Natural killer cell (primary cell): ENCODE data around the gene PCLO. TPM values are rescaled to one million over a fixed set of nuclear protein-coding genes. Genes with fewer than 3 reads are reported as not detected.

Experiments used
- ATAC-seq, 3 donors: fragments of 150-1000 bp in 2 of 3; fragments of 200-7000 bp in 1 of 3; cut with Tn5 transposase; 1 replicate in 1 of 3; 2 replicates in 2 of 3; pipeline ENCODE4 v1.10.0; 2021; ENCODE audit warnings: mild to moderate bottlenecking in 2 of 3, moderate library complexity in 2 of 3
- DNase-seq, 2 donors: peaks; one replicate each; pipeline versions ENCODE4 v3.0.0 to v3.0.0-alpha.2; 2013 to 2021; ENCODE audit warnings: mixed read lengths in 1 of 2
- H3K27ac ChIP-seq: one replicate; pipeline ENCODE4 v1.5.1; 2013; ENCODE audit warnings: mild to moderate bottlenecking, low read length
- H3K27me3 ChIP-seq: one replicate; pipeline ENCODE4 v1.6.1; 2013; ENCODE audit warnings: low read length; ENCODE audit not compliant: control insufficient read depth, insufficient read depth
- H3K36me3 ChIP-seq: one replicate; pipeline ENCODE4 v1.6.1; 2013; ENCODE audit warnings: low read length; ENCODE audit not compliant: control insufficient read depth, insufficient read depth
- H3K4me1 ChIP-seq: one replicate; pipeline ENCODE4 v1.6.1; 2013; ENCODE audit warnings: low read length; ENCODE audit not compliant: control insufficient read depth, insufficient read depth
- H3K4me3 ChIP-seq: one replicate; pipeline ENCODE4 v1.5.1; 2013; ENCODE audit warnings: low read length
- H3K9me3 ChIP-seq: one replicate; pipeline ENCODE4 v1.6.1; 2013; ENCODE audit warnings: low read length; ENCODE audit not compliant: control insufficient read depth, insufficient read depth
- H3K27ac Mint-ChIP-seq, 2 donors: one replicate each; pipeline ENCODE4 v1.8.0; 2022; ENCODE audit warnings: mild to moderate bottlenecking in 2 of 2, mixed read lengths in 2 of 2, moderate library complexity in 1 of 2
- H3K27me3 Mint-ChIP-seq, 2 donors: one replicate each; pipeline ENCODE4 v1.8.0; 2022; ENCODE audit warnings: low read depth in 2 of 2, mixed read lengths in 2 of 2
- H3K36me3 Mint-ChIP-seq: one replicate; pipeline ENCODE4 v1.8.0; 2022; ENCODE audit warnings: mixed read lengths
- H3K4me1 Mint-ChIP-seq, 2 donors: one replicate each; pipeline ENCODE4 v1.8.0; 2022; ENCODE audit warnings: mixed read lengths in 2 of 2
- H3K4me3 Mint-ChIP-seq: one replicate; pipeline ENCODE4 v1.8.0; 2022; ENCODE audit warnings: mild to moderate bottlenecking, moderate library complexity, mixed read lengths
- H3K9me3 Mint-ChIP-seq, 2 donors: one replicate each; pipeline ENCODE4 v1.8.0; 2022; ENCODE audit warnings: mixed read lengths in 2 of 2
- WGBS: methylation state at CpG from one replicate; pipeline ENCODE4 v1.1.7; 2013; ENCODE audit warnings: missing lambda C conversion rate; ENCODE audit not compliant: insufficient coverage; 5-methylcytosine and 5-hydroxymethylcytosine counted together
- intact Hi-C: fragments of 100-400 bp; cut with micrococcal nuclease; formaldehyde crosslinking; loops from one replicate; pipeline ENCODE4 v1.14.2; 2022
- total RNA-seq, 4 donors: library from RNA; stranded (reverse); fragments of 120-200 nt in 1 of 4; gene quantifications; one replicate each; pipeline versions ENCODE4 v1.2.3 to v1.2.4, GENCODE V29; 2013 to 2022
- TF ChIP-seq, protein P1 (sequence below): fragments of 200-600 bp; IDR thresholded peaks from one replicate; pipeline ENCODE4 v1.8.0; 2022; ENCODE audit warnings: antibody characterized with exemption

Gene PCLO
- total RNA-seq, 3 donors from 2014 or later (not counting 1 experiment from before 2014, with no cell fraction given) = not detected

DNA sequence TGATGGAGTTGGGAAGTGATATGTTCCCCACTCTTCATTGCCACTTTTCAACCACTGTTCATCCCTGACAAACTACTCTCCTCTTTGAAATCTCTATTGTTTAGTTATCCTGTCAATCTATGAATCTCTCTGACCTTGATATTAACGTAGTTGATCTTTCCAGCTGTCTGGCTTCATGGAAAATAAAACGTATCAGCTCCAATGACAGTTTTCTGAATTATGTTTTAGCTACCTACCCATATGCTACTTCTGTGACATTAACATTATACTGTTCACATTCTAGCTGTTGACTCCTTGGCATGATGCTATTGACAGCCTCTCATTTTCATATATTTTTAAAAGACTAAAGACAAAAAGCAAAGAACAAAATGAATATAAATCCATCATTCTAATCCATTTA lies 53.3 kb downstream of the PCLO start:
- ATAC-seq (no peak), DNase-seq (no peak)
- H3K27ac ChIP-seq = no peak overlapping the region
- H3K27me3 ChIP-seq = no peaks in the 10 kb centered on the region
- no peak overlapping the region for H3K4me3 Mint-ChIP-seq
- H3K4me1 ChIP-seq = no peaks in the 10 kb centered on the region
- no peak overlapping the region for H3K4me3 ChIP-seq
- H3K9me3 ChIP-seq = no peaks in the 10 kb centered on the region
- TF ChIP-seq, protein P1, sequence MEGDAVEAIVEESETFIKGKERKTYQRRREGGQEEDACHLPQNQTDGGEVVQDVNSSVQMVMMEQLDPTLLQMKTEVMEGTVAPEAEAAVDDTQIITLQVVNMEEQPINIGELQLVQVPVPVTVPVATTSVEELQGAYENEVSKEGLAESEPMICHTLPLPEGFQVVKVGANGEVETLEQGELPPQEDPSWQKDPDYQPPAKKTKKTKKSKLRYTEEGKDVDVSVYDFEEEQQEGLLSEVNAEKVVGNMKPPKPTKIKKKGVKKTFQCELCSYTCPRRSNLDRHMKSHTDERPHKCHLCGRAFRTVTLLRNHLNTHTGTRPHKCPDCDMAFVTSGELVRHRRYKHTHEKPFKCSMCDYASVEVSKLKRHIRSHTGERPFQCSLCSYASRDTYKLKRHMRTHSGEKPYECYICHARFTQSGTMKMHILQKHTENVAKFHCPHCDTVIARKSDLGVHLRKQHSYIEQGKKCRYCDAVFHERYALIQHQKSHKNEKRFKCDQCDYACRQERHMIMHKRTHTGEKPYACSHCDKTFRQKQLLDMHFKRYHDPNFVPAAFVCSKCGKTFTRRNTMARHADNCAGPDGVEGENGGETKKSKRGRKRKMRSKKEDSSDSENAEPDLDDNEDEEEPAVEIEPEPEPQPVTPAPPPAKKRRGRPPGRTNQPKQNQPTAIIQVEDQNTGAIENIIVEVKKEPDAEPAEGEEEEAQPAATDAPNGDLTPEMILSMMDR = no peak
- no peak overlapping the region for H3K27ac Mint-ChIP-seq
- intact Hi-C loops = loop anchor here (10.0 kb wide), 1 partner anchor 55 kb away; the partner anchor contains the start of gene PCLO
- H3K27me3 Mint-ChIP-seq = no peaks in the 10 kb centered on the region
- WGBS = 77% methylated on average over 2 of the region's 2 CpGs
- H3K36me3 Mint-ChIP-seq = no peaks in the 10 kb centered on the region
- no peaks in the 10 kb centered on the region for H3K4me1 Mint-ChIP-seq
- peaks cover 11 to 18% of the 10 kb centered on the region in 2 donors for H3K9me3 Mint-ChIP-seq
- H3K36me3 ChIP-seq = no peaks in the 10 kb centered on the region

DNA sequence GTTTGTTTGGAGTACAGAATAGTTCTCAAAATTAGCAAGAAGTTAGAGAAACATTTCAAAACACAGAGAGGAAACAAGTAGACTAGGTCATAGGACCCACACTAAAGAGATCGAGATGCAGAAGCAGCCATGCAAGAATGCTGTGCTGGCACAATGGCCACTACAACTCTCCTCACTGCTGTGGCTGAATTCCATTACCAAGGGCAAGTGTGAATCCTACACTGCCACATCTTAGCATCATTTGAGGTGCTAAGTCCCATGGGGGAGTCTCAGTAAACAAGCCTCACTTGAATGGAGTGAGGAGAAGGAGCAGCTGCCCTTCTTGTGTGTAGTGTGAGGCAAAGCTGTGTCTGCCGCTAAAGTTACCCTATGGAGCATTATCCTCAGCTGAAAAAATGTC lies 56.7 kb downstream of the PCLO start:
- Mint-ChIP-seq H3K4me1 (no peaks in the 10 kb centered on the region), H3K9me3 (peaks cover 8 to 12% of the 10 kb centered on the region in 2 donors), H3K36me3 (no peaks in the 10 kb centered on the region), H3K27ac (no peak overlapping the region), H3K4me3 (no peak overlapping the region), H3K27me3 (no peaks in the 10 kb centered on the region)
- DNase-seq (no peak), ATAC-seq (no peak)
- Histone ChIP-seq H3K27me3 (no peaks in the 10 kb centered on the region), H3K9me3 (no peaks in the 10 kb centered on the region), H3K27ac (no peak overlapping the region), H3K4me3 (no peak overlapping the region), H3K36me3 (no peaks in the 10 kb centered on the region), H3K4me1 (no peaks in the 10 kb centered on the region)
- intact Hi-C loops = loop anchor here (10.0 kb wide), 1 partner anchor 59 kb away; the partner anchor contains the start of gene PCLO
- 72% methylated on average over 2 of the region's 2 CpGs for WGBS
- TF ChIP-seq, protein P1 = no peak

DNA sequence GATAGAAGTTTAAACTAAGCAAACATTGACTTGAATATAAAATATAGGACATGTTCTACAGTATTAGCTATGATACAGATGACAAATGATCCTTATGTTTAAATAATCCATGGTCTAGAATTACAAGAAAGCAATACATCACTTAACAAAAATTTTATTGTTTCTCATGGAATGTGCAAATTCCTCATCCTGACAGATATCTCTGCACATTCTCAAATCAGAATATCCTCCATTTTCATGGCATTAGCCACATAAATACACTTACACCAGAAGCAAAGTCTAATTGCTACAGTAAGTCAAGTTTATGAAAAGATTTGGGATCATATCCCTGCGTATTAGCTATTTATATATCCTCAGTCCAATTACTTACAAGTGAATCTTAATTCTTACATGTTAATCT lies 57.6 kb downstream of the PCLO start:
- Mint-ChIP-seq H3K27me3 (no peaks in the 10 kb centered on the region), H3K4me3 (no peak overlapping the region), H3K4me1 (no peaks in the 10 kb centered on the region), H3K9me3 (peaks cover 6 to 8% of the 10 kb centered on the region in 2 donors), H3K27ac (no peak overlapping the region), H3K36me3 (no peaks in the 10 kb centered on the region)
- no peak for ATAC-seq
- no peaks in the 10 kb centered on the region for H3K4me1 ChIP-seq
- TF ChIP-seq, protein P1 = no peak
- no CpG with 5 or more reads among the region's 1 CpG for WGBS
- no peaks in the 10 kb centered on the region for H3K36me3 ChIP-seq
- DNase-seq = no peak
- no peaks in the 10 kb centered on the region for H3K27me3 ChIP-seq
- H3K9me3 ChIP-seq = no peaks in the 10 kb centered on the region
- H3K4me3 ChIP-seq = no peak overlapping the region
- H3K27ac ChIP-seq = no peak overlapping the region
- intact Hi-C loops = loop anchor here (10.0 kb wide), 1 partner anchor 60 kb away; the partner anchor contains the start of gene PCLO

DNA sequence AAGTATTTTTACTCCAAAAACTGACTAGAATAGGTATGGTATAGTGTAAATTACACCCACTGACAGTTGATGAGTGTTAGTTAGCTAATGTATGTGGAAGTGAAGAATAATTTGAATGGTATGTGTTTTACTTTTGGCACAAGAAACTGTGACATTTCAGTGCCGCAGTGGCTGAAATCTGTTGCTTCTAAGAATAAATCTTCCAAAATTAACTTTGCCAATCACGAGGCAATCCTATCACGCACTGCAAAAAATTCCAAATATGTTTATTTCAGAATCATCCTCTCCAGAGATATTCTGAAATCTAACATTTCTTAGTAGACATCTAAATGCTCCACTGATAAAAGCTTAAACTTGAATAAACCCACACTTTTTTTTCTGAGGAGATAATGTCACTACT lies 61.2 kb downstream of the PCLO start:
- DNase-seq (no peak), ATAC-seq (no peak)
- Mint-ChIP-seq H3K4me1 (no peaks in the 10 kb centered on the region), H3K27me3 (no peaks in the 10 kb centered on the region), H3K4me3 (no peak overlapping the region), H3K36me3 (no peaks in the 10 kb centered on the region), H3K9me3 (peaks cover 5 to 6% of the 10 kb centered on the region in 2 donors), H3K27ac (no peak overlapping the region)
- 89% methylated on average over 3 of the region's 3 CpGs for WGBS
- Histone ChIP-seq H3K27me3 (no peaks in the 10 kb centered on the region), H3K27ac (no peak overlapping the region), H3K9me3 (no peaks in the 10 kb centered on the region), H3K4me1 (no peaks in the 10 kb centered on the region), H3K36me3 (no peaks in the 10 kb centered on the region), H3K4me3 (no peak overlapping the region)
- intact Hi-C loops = loop anchor here (10.0 kb wide), 1 partner anchor 63 kb away; the partner anchor contains the start of gene PCLO
- TF ChIP-seq, protein P1 = no peak
